A673 (cell line): ENCODE data around the gene RIC8B.

ENCODE experiments used
- EZH2 ChIP-seq: fragments of 200-600 bp; sonication (generic); IDR thresholded peaks from 2 replicates; pipeline ENCODE4 v1.6.1; 2017; ENCODE audit warnings: borderline replicate concordance, low read depth, mild to moderate bottlenecking, mixed read lengths, antibody characterized with exemption, low read length; ENCODE audit not compliant: poor library complexity, severe bottlenecking
- TF ChIP-seq, protein P1 (sequence below): fragments of 300-800, 200-600 bp; sonication (generic); conservative IDR thresholded peaks from 2 replicates; pipeline ENCODE4 v1.5.1; 2017; ENCODE audit warnings: low read depth, mild to moderate bottlenecking, antibody characterized with exemption, low read length, moderate library complexity, mixed read lengths

DNA sequence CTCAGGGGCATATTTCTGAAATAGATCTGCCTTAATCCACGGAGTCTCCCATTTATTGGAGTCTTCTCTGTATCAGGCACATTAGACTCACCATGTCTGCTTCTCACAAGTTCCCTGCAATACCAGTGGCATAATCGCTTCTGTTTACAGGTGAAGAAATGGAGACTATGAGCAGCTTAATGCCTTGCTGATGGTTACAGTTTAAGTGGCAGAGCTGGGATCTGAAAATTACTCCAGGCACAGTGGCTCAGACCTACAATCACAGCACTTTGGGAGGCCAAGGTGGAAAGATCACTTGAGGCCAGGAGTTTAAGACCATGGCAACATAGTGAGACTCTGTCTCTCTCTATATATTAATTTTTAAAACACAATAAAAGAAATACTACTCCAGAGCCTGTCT, 7.3 kb upstream of the RIC8B start:
- TF ChIP-seq, protein P1, sequence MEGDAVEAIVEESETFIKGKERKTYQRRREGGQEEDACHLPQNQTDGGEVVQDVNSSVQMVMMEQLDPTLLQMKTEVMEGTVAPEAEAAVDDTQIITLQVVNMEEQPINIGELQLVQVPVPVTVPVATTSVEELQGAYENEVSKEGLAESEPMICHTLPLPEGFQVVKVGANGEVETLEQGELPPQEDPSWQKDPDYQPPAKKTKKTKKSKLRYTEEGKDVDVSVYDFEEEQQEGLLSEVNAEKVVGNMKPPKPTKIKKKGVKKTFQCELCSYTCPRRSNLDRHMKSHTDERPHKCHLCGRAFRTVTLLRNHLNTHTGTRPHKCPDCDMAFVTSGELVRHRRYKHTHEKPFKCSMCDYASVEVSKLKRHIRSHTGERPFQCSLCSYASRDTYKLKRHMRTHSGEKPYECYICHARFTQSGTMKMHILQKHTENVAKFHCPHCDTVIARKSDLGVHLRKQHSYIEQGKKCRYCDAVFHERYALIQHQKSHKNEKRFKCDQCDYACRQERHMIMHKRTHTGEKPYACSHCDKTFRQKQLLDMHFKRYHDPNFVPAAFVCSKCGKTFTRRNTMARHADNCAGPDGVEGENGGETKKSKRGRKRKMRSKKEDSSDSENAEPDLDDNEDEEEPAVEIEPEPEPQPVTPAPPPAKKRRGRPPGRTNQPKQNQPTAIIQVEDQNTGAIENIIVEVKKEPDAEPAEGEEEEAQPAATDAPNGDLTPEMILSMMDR = no peak
- TF ChIP-seq EZH2 = no peak
